SK-N-SH (cell line): ENCODE results near the gene LRATD1.

Experiments
- CTCF ChIP-seq: fragments of 200-600 bp; sonication (generic); IDR thresholded peaks from 2 replicates; pipeline ENCODE4 v1.6.1; 2017; ENCODE audit warnings: antibody characterized with exemption, mild to moderate bottlenecking, moderate library complexity
- MXI1 ChIP-seq: IDR thresholded peaks from 2 replicates; pipeline ENCODE4 v1.6.1; 2012; ENCODE audit warnings: mild to moderate bottlenecking, low read depth, low read length, improper control_type of control experiment
- NFIC ChIP-seq: IDR thresholded peaks from 2 replicates; pipeline ENCODE4 v1.4.0; 2012; ENCODE audit warnings: borderline replicate concordance
- POLR2AphosphoS5 ChIP-seq: IDR thresholded peaks from 2 replicates; pipeline ENCODE4 v1.6.1; 2012; ENCODE audit warnings: low read depth, low read length
- TAF1 ChIP-seq: IDR thresholded peaks from 2 replicates; pipeline ENCODE4 v1.6.1; 2012; ENCODE audit warnings: low read depth, mild to moderate bottlenecking, low read length, moderate library complexity, borderline replicate concordance
- TCF12 ChIP-seq: IDR thresholded peaks from 2 replicates; pipeline ENCODE4 v1.4.0; 2012
- USF1 ChIP-seq: IDR thresholded peaks from 2 replicates; pipeline ENCODE4 v1.4.0; 2012; ENCODE audit warnings: low read depth, borderline replicate concordance

GRCh38 chr2:14638488-14638887 is 6.0 kb downstream of the LRATD1 start:
- TF ChIP-seq USF1 (no peak), NFIC (no peak), CTCF (no peak), TAF1 (no peak), TCF12 (no peak), POLR2AphosphoS5 (no peak), MXI1 (no peak)
